Neural cell (in vitro differentiated cells): ENCODE results near the gene KDM4B. TPM values are rescaled to one million over a fixed set of nuclear protein-coding genes. Genes with fewer than 3 reads are reported as not detected.

Source experiments
- H2AFZ ChIP-seq: fragments of 200-600, 300-800 bp; sonication (generic), shearing (Covaris generic); 2 replicates; pipeline ENCODE4 v1.6.0; 2014; ENCODE audit warnings: low read depth, mild to moderate bottlenecking, antibody characterized with exemption, low read length, moderate library complexity
- H3F3A ChIP-seq: fragments of 200-600 bp; shearing (Covaris generic); 2 replicates; pipeline ENCODE4 v1.6.1; 2016; ENCODE audit warnings: mild to moderate bottlenecking, moderate library complexity, mixed read lengths, antibody characterized with exemption, low read length; ENCODE audit not compliant: insufficient read depth, poor library complexity, severe bottlenecking
- H3K27ac ChIP-seq: fragments of 200-600, 300-800 bp; sonication (generic), shearing (Covaris generic); 2 replicates; pipeline ENCODE4 v1.5.1; 2014; ENCODE audit warnings: mild to moderate bottlenecking, low read length, moderate library complexity
- H3K27me3 ChIP-seq: fragments of 300-800, 200-600 bp; sonication (generic), shearing (Covaris generic); 2 replicates; pipeline ENCODE4 v1.6.0; 2014; ENCODE audit warnings: mild to moderate bottlenecking, low read depth, low read length, moderate library complexity; ENCODE audit not compliant: insufficient read depth
- H3K36me3 ChIP-seq: fragments of 300-800, 200-600 bp; sonication (generic), shearing (Covaris generic); 2 replicates; pipeline ENCODE4 v1.5.1; 2014; ENCODE audit warnings: mild to moderate bottlenecking, antibody characterized with exemption, low read length, moderate library complexity; ENCODE audit not compliant: insufficient read depth
- H3K4me2 ChIP-seq: fragments of 300-800, 200-600 bp; sonication (generic), shearing (Covaris generic); 2 replicates; pipeline ENCODE4 v1.6.0; 2014; ENCODE audit warnings: mild to moderate bottlenecking, low read length
- H3K4me3 ChIP-seq: fragments of 300-800, 200-600 bp; sonication (generic), shearing (Covaris generic); 2 replicates; pipeline ENCODE4 v1.5.1; 2014; ENCODE audit warnings: mild to moderate bottlenecking, low read length, moderate library complexity
- H3K79me2 ChIP-seq: fragments of 200-600 bp; shearing (Covaris generic); replicated peaks from 2 replicates; pipeline ENCODE4 v1.6.0; 2014; ENCODE audit warnings: mild to moderate bottlenecking, low read length, moderate library complexity; ENCODE audit not compliant: insufficient read depth
- H3K9ac ChIP-seq: fragments of 300-800, 200-600 bp; sonication (generic), shearing (Covaris generic); 2 replicates; pipeline ENCODE4 v1.6.1; 2016; ENCODE audit warnings: mild to moderate bottlenecking, low read length, mixed read lengths
- H3K9me2 ChIP-seq: fragments of 200-600 bp; shearing (Covaris generic); 2 replicates; pipeline ENCODE4 v1.6.1; 2016; ENCODE audit warnings: mild to moderate bottlenecking, low read length, mixed read lengths; ENCODE audit not compliant: insufficient read depth
- H3K9me3 ChIP-seq: fragments of 200-600, 300-800 bp; sonication (generic), shearing (Covaris generic); 2 replicates; pipeline ENCODE4 v1.6.1; 2016; ENCODE audit warnings: mild to moderate bottlenecking, mixed run types, low read length, moderate library complexity, mixed read lengths
- H4K20me1 ChIP-seq: fragments of 200-600 bp; shearing (Covaris generic); 2 replicates; pipeline ENCODE4 v1.6.1; 2016; ENCODE audit warnings: mild to moderate bottlenecking, mixed run types; ENCODE audit not compliant: insufficient read depth
- EP300 ChIP-seq: fragments of 450-650 bp; conservative IDR thresholded peaks from 2 replicates; pipeline ENCODE4 v1.6.1; 2014; ENCODE audit warnings: antibody characterized with exemption, mild to moderate bottlenecking, moderate library complexity; ENCODE audit not compliant: poor library complexity, severe bottlenecking
- EZH2 ChIP-seq: fragments of 200-600, 300-800 bp; shearing (Covaris generic), sonication (generic); IDR thresholded peaks from 2 replicates; pipeline ENCODE4 v1.6.1; 2014; ENCODE audit warnings: antibody characterized with exemption, low read length, borderline replicate concordance, mild to moderate bottlenecking; ENCODE audit not compliant: insufficient read depth, poor library complexity, severe bottlenecking
- MXI1 ChIP-seq: fragments of 450-650 bp; conservative IDR thresholded peaks from 2 replicates; pipeline ENCODE4 v1.6.1; 2014; ENCODE audit warnings: antibody characterized with exemption, mild to moderate bottlenecking; ENCODE audit not compliant: poor library complexity, severe bottlenecking
- POLR2AphosphoS5 ChIP-seq: IDR thresholded peaks from 2 replicates; pipeline ENCODE4 v1.6.1; 2012
- RAD21 ChIP-seq: fragments of 450-650 bp; conservative IDR thresholded peaks from 2 replicates; pipeline ENCODE4 v1.6.1; 2014; ENCODE audit warnings: antibody characterized with exemption, mild to moderate bottlenecking, moderate library complexity
- SMC3 ChIP-seq: fragments of 450-650 bp; conservative IDR thresholded peaks from 2 replicates; pipeline ENCODE4 v1.6.1; 2014; ENCODE audit warnings: antibody characterized with exemption, mild to moderate bottlenecking, moderate library complexity; ENCODE audit not compliant: poor library complexity
- TAF1 ChIP-seq: IDR thresholded peaks from 2 replicates; pipeline ENCODE4 v1.6.1; 2012; ENCODE audit warnings: low read depth
- polyA plus RNA-seq: library from polyadenylated mRNA; depleted of rRNA; stranded (reverse); fragments of >200 nt; gene quantifications from 2 replicates; pipeline ENCODE4 v1.2.3, GENCODE V29; 2014
- TF ChIP-seq, protein P1 (sequence below): IDR thresholded peaks from 2 replicates; pipeline ENCODE4 v1.6.1; 2012; ENCODE audit warnings: borderline replicate concordance
- TF ChIP-seq, protein P2 (sequence below): fragments of 450-650 bp; IDR thresholded peaks from 2 replicates; pipeline ENCODE4 v1.5.1; 2014; ENCODE audit warnings: antibody characterized with exemption, mild to moderate bottlenecking, moderate library complexity; ENCODE audit not compliant: poor library complexity, severe bottlenecking

Gene KDM4B
- polyA plus RNA-seq, 1 donor from 2014 or later, result 19.1 TPM

DNA sequence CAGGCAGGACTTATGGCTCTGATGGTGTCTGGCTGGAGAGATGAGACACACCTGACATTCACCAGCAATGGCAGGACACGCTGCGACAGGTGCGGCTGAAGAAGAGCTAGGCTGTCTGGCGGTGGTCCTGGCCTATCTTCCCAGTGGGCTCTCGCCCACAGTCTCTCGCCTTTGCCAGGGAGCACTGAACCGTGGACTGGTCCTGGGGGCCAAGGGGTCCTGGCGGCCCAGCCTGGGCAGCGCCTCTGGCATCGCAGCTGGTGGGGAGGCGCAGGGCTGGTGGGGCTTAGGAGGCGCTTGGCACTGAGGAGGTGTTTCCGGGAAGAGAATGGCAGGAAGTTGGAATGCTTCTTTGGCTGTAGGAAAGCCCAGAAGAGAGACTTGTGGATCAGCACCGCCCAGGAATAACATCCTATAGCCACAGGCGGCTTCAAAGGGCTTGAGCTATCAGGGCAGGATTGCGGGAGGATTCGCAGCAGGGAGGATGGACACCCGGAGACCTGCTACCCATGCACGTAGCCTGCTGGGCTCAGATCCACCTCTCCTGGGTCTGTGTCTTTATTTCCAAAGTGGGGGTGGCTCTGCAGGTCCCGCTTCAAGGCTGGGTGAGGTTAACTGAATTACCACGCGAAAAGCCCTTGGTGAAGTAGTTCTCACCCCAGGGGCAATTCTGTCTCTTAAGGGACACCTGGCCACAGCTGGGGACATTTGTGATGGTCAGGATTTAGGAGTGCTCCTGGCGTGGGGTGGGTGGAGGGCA, 14.6 kb downstream of the KDM4B start:
- no peak overlapping the region for H2AFZ ChIP-seq
- H4K20me1 ChIP-seq, result peaks cover 10% of the 10 kb centered on the region
- H3K4me3 ChIP-seq, result no peak overlapping the region
- no peaks in the 10 kb centered on the region for H3K36me3 ChIP-seq
- no peak overlapping the region for H3K27ac ChIP-seq
- H3K79me2 ChIP-seq, result peaks cover 66% of the 10 kb centered on the region
- no peak for TF ChIP-seq MXI1
- TF ChIP-seq, protein P1, sequence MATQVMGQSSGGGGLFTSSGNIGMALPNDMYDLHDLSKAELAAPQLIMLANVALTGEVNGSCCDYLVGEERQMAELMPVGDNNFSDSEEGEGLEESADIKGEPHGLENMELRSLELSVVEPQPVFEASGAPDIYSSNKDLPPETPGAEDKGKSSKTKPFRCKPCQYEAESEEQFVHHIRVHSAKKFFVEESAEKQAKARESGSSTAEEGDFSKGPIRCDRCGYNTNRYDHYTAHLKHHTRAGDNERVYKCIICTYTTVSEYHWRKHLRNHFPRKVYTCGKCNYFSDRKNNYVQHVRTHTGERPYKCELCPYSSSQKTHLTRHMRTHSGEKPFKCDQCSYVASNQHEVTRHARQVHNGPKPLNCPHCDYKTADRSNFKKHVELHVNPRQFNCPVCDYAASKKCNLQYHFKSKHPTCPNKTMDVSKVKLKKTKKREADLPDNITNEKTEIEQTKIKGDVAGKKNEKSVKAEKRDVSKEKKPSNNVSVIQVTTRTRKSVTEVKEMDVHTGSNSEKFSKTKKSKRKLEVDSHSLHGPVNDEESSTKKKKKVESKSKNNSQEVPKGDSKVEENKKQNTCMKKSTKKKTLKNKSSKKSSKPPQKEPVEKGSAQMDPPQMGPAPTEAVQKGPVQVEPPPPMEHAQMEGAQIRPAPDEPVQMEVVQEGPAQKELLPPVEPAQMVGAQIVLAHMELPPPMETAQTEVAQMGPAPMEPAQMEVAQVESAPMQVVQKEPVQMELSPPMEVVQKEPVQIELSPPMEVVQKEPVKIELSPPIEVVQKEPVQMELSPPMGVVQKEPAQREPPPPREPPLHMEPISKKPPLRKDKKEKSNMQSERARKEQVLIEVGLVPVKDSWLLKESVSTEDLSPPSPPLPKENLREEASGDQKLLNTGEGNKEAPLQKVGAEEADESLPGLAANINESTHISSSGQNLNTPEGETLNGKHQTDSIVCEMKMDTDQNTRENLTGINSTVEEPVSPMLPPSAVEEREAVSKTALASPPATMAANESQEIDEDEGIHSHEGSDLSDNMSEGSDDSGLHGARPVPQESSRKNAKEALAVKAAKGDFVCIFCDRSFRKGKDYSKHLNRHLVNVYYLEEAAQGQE, result no peak
- no peak for TF ChIP-seq TAF1
- TF ChIP-seq RAD21, result no peak
- no peak for TF ChIP-seq SMC3
- TF ChIP-seq EZH2, result no peak
- no peak for TF ChIP-seq EP300
- TF ChIP-seq, protein P2, sequence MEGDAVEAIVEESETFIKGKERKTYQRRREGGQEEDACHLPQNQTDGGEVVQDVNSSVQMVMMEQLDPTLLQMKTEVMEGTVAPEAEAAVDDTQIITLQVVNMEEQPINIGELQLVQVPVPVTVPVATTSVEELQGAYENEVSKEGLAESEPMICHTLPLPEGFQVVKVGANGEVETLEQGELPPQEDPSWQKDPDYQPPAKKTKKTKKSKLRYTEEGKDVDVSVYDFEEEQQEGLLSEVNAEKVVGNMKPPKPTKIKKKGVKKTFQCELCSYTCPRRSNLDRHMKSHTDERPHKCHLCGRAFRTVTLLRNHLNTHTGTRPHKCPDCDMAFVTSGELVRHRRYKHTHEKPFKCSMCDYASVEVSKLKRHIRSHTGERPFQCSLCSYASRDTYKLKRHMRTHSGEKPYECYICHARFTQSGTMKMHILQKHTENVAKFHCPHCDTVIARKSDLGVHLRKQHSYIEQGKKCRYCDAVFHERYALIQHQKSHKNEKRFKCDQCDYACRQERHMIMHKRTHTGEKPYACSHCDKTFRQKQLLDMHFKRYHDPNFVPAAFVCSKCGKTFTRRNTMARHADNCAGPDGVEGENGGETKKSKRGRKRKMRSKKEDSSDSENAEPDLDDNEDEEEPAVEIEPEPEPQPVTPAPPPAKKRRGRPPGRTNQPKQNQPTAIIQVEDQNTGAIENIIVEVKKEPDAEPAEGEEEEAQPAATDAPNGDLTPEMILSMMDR, result no peak
- TF ChIP-seq POLR2AphosphoS5, result no peak
- no peaks in the 10 kb centered on the region for H3K9me2 ChIP-seq
- no peak overlapping the region for H3K4me2 ChIP-seq
- no peak overlapping the region for H3K9ac ChIP-seq
- no peaks in the 10 kb centered on the region for H3K27me3 ChIP-seq
- no peaks in the 10 kb centered on the region for H3F3A ChIP-seq
- H3K9me3 ChIP-seq, result no peaks in the 10 kb centered on the region

DNA sequence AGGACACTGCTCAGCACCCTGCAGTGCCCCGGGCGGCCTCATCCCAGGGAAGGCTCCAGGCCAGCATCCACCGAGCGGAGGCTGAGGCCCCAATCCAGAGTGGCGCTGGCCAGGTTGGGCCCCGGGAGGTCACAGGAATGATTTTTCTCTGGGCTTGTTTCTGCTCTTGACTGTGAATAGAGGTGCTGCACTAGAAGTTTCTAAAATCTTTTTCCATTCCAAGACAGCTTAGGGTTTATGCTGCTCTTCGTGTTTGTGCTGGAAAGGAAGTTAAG, 15.1 kb downstream of the KDM4B start:
- H3K27me3 ChIP-seq, result no peaks in the 10 kb centered on the region
- H3K36me3 ChIP-seq, result no peaks in the 10 kb centered on the region
- no peak overlapping the region for H3K9ac ChIP-seq
- H3F3A ChIP-seq, result no peaks in the 10 kb centered on the region
- peaks cover 66% of the 10 kb centered on the region for H3K79me2 ChIP-seq
- no peaks in the 10 kb centered on the region for H3K9me3 ChIP-seq
- TF ChIP-seq RAD21, result no peak
- H3K4me2 ChIP-seq, result no peak overlapping the region
- H2AFZ ChIP-seq, result no peak overlapping the region
- H3K4me3 ChIP-seq, result no peak overlapping the region
- H3K9me2 ChIP-seq, result no peaks in the 10 kb centered on the region
- no peak overlapping the region for H3K27ac ChIP-seq
- peaks cover 10% of the 10 kb centered on the region for H4K20me1 ChIP-seq

DNA sequence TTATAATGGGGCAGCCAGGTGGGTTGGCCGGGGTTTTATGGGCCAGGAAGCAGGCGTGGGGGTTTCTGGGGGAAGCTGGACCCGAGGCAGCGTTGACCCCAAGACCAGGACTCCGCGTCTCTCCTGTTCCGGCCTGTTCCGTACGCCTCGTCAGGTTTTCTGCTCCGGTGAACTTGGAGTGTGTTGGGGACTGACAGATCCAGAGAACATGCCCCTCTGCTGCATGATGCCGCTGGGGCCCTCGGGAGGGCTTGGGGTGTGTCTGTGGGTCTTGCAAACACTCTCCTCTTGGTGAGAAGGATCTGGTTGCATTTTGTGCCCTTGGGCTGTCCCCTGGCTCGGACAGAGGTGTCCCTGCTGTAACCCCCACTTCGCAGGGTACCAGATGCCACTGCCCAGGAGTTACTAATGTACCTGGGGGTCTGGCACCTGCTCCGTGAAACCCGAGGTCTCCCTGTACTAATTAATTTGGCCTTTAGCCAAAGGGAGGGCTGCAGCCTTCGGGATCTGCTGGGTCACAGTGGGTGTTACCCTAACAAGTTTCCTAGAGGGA, 15.6 kb downstream of the KDM4B start:
- H3K4me2 ChIP-seq, result no peak overlapping the region
- peaks cover 10% of the 10 kb centered on the region for H4K20me1 ChIP-seq
- H3K27me3 ChIP-seq, result no peaks in the 10 kb centered on the region
- no peak overlapping the region for H3K4me3 ChIP-seq
- no peak overlapping the region for H2AFZ ChIP-seq
- no peaks in the 10 kb centered on the region for H3K9me2 ChIP-seq
- H3K36me3 ChIP-seq, result no peaks in the 10 kb centered on the region
- no peak overlapping the region for H3K27ac ChIP-seq
- H3K9me3 ChIP-seq, result no peaks in the 10 kb centered on the region
- H3K9ac ChIP-seq, result no peak overlapping the region
- no peaks in the 10 kb centered on the region for H3F3A ChIP-seq
- TF ChIP-seq SMC3, result no peak
- TF ChIP-seq, protein P2, result no peak
- H3K79me2 ChIP-seq, result peaks cover 63% of the 10 kb centered on the region
